ENCODE results near the gene CCDC92.
"Not testable (repeated sequence)": the region's sequence is repeated elsewhere in the genome, so short reads cannot be mapped to it uniquely, and the experiment has no call there.

The CCDC92 gene

GRCh38 chr12:123947531-123947930 is 25.1 kb downstream of the CCDC92 start:
- not testable (repeated sequence) for DNase-seq

DNA sequence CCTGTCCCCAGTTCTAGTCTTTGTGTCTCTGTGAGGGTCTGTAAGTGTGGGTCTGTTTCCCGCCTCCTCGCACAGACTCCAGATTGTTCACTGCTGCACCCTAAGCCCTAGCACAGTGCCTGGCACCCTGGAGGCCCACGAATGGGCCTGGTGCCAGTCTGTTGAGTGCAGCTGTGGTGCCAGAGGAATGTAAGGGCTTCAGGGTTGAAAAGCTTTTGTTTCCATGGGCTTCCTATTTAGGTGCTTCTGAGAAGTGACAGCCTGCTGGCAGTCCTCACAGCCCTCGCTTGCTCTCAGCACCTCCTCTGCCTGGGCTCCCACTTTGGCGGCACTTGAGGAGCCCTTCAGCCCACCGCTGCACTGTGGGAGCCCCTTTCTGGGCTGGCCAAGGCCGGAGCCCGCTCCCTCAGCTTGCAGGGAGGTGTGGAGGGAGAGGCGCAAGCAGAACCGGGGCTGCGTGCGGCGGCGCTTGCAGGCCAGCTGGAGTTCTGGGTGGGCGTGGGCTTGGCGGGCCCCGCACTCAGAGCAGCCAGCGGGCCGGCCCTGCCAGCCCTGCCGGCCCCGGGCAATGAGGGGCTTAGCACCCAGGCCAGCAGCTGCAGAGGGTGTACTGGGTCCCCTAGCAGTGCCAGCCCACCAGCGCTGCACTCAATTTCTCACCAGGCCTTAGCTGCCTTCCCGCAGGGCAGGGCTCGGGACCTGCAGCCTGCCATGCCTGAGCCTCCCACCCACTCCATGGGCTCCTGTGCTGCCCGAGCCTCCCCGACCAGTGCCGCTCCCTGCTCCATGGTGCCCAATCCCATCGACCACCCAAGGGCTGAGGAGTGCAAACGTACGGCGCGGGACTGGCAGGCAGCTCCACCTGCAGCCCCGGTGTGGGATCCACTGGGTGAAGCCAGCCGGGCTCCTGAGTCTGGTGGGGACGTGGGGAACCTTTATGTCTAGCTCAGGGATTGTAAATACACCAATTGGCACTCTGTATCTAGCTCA is 25.8 kb downstream of the CCDC92 start:
- DNase-seq, result not testable (repeated sequence)

- DNase-seq, result no peak
These were observed 26.5 kb downstream of the CCDC92 start for GRCh38 chr12:123946152-123946515.

DNA sequence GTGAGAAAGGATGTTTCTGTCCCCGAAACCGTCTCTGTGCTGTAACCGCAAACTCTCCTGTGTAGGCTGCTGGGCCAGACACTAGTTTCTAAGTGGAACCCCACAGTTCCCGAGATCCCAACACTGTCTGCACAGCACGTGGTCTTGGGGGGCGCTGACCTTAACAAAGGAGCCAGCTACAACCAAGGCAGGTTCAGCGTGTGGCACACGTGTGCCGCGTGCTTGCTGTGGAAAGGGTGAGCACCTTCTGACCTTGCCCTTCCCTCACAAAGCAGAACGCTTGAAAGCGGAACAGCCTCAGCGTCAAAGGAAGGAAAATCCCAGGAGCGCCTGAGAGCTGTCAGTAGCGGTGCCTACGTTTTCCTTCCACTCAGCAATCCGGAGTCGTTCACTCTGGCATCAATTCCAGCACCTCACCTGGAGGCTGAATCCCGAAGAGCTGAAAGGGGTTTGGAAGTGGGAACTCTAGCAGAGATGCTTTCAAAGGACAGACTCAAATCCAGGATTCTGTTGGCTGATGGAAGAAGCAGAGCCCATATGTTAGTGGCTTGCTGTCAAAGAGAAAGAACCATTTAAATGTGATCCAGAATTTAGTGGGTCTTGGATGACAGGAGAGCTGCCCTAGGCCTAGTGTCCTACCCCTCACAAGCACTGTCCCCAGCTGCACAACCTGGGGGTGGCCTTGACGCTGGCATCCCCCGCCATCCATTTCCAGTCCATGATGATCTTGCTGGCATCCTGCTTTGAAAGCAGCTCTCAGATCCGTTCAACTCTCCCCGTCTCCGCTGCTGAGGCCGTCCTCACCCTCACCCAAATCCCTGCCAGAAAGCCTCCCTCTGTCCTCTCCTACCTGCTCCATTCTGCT is 27.1 kb downstream of the CCDC92 start:
- no peak for DNase-seq

DNA sequence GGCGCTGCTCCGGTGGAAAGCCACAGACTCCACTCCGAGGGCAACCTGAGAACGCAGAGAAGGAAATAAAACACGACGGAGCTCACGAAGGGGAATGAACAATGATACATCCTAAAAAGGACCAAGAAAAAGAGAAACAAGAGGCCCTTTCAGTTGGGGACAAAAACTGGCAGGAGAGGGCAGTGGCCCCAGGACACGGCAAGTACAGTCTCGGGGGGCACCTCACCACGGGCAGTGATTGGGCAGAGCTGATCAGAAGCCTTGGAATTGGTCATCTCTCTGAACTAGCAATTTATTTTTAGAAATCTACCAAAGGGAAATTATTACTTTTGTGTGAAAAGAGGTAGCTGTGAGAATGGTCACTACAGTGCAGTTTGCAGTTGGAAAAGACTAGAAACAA is 27.9 kb downstream of the CCDC92 start:
- no peak for DNase-seq

DNA sequence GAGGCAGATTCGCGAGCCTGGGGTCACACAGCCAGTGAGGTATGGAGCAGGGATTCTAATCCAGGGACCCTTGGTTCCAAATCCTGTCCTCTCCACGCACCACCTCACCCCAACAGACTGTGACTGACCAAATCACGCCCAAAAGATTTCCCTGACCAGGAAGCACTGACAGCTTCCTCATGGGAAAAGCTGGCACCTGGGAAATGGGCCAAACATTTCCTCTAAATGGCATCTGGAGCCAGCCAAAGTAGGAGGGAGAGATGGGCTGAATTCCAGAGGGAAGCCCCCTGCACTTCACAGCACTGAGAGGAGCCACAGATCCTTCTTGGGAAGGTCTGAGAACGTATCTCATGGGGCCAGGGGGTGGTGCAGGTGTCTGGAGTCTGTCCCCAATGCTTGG is 28.8 kb downstream of the CCDC92 start:
- DNase-seq, result no peak

DNA sequence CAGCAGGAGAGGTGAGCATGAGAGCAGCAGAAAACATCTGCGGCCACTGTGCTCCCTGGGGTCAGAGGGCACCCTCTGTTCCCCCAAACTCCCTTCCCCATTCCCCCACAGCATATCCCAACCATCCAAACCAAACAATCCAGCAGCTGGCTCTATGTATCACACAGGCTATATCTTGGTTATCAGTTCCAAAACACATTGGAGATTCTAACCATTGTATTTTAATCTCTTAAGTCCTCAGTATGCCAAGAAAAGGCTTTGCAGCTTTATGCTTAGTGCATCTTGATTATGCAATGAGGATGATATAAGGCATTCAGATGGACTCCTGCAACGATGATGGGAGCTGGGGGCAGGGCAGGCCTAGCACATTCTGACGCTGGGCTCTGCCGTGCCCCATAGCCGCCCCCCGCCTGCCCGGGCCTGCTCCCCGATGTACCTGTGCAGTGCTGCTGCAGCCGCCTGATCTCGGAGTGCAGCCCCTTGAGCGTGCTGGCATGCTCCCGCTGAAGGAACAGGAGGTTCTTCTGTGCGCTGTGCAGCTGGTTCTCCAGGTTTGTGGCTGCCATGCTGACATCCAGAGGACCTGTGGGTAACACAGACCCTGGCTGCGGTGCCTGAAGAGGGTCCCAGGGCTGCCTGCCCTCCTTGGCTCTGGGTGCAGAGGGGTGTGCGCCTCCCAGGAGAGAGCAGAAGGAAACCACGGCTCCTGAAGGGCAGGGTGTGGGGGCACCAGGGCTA is 29.6 kb downstream of the CCDC92 start:
- DNase-seq, result no peak

DNA sequence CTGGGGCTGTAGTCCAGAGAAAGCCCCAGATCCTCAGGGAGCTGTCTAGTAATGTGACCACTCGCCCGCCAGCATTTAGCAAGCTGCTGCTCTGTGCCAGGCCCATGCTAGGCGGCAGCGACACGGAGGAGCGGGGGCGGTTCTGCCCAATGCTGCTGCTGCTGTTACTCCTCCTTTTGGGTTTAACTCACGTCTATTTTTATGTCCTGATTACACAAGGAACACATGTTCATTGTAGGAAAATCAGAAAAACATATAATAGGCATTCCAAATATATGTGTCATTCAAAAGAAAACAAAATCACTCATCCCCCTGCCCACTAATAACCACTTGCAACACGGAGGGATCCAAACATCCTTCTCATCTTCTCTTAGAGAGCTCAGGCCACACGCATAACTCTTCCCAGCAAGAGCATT is 30.4 kb downstream of the CCDC92 start:
- no peak for DNase-seq

GRCh38 chr12:123941624-123942237 is 30.9 kb downstream of the CCDC92 start:
- DNase-seq, result no peak

DNA sequence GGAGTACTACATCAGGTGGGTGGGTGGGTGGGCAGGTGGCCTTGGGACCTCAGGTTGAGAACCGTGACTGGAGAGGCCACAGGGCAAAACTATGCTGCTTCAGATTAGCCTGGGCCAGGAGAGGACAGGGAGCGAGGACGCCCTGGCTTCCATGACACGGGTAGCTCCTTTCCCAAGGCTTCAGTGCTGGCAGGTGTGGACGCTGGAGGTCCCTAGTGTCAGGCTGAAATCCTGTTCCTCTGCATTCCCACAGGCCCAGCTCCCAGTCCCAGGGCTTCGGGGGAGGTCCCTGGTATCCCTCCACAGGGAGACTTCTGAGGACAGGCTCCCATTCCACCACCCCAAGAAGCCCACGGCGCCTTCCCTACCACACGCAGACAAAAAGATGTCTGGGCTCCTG is 31.6 kb downstream of the CCDC92 start:
- DNase-seq, result no peak

DNA sequence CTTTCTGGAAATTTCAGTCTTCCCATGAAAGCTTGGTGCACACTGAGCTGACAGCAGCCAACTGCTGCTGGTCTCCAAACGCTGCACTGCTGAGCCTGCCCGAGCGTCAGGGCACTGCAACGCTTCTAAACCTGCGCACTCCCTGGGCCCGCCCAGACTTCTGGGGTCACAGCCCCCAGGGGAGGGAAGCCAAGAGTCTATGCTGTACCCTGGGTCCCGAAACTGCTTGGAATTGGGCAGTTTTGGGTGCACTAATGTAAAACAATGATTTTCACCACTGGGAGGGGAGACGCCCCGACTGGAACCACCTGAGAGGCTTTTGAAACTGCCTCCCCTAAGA is 32.0 kb downstream of the CCDC92 start:
- DNase-seq, result no peak

DNA sequence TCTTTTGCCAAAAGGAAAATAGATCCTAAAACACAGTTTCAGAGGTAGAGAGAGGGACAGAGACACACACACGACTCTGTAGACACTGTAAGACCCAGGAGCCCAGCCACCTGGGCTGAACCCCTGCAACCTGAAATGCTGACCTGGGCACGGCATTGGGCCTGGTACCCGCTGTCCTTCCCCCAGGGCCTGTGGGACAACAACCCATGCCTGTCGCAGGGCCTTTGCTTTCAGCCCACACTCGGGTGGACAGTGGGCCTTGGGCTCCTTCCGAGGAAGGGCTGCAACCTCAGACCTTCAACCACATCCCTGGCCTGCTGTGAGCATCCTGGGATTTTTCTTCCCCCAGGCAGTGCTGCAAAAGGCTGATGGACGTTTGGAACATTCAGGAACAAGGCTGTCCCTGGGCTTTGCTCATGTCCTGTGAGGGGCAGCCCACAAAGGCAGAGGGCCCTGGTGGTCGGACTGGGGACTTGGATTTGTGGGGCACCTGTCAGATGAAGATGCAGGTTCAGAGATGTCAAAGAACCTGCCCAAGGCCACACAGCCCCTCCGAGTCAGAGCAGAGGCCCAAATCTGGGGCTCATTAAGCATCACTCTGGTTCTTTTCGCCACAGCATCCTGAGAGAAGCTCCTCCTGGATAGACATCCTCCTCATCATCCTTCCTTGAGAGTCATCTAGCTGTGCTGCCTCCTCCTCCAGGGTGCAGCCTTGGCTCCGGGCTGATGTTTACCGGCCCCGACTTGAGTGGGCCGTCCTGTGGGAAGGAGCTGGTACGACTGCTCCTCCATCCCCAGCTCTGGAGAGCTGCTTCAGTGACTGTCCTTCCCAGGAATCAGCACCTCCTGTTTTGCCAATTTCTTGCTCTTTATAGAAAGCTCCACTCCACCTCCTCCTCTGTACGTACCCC is 32.7 kb downstream of the CCDC92 start:
- DNase-seq, result no peak

DNA sequence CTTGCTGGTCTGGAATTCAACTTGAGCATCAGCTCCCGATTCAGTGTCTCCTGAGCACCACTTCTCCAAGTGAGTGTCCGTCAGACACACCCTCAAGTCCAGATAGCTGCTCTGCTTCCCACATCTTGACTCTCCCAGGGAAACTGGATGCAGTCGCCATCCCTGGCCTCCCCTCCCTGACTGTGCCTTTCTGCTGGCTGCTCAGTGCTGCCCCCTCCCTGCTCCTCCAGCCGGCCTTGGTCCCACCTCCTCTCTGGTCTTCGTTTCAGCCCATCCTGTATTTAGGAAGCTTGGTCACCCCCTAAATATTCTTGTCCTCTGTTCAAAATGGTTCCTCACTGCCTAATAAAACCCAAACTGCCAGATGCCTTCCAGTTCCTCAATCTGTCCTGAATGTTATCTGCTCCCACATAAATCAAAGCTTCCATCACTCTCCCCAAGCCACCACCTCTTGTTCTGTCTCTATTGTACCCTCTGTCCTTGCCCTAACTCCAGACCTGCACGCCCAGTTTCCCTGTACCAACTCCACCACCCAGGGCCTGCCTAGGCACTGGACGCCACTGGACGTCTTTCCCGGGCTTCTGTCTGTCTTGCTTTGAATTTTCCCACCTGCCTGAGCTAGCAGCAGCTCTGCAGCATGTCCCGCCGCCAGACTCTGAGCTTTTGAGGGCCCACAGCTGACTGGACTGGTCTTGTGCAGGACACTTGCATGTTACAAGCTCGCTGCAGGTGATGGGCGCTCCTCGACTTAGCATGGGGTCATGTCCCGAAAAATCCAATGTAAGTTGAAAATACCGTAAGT is 33.8 kb downstream of the CCDC92 start:
- no peak for DNase-seq

- no peak for DNase-seq
These were observed 34.7 kb downstream of the CCDC92 start for GRCh38 chr12:123937707-123938591.

DNA sequence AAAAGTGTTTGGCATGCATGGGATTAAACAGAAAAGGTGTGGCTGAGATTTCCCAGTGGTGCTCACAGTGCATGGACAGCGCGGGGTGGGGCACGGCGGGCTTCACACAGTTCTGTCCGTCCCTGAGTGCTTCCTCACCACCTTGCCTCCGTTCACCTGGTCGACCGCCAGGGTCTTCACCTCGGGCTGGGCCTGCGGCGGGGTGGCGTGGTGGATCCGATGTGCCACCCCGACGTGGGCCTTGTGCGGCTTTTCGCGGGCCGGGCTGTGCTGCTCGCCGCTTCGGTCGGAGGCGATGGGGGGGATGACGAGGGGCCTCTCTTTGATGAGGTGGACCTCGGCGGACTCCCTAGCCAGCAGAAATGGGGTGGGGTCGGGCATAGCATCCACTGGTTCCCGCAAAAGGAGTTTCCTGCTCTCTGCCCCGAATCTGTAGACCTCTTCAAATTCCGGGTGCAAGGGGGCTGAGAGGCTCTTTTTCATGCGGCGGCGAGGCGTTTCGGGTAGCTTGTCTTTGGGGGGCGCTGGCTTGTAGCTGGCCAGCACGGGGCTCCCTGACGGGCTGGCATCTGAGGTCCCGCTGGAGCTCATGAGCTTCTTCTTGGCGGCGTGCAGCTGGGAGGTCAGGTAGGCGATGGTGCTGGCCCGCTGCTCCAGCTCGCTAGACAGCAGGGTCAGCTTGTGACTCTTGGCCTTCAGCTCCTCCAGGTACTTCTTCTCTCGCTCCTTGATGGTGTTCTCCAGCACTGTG is 35.5 kb downstream of the CCDC92 start:
- DNase-seq, result no peak

DNA sequence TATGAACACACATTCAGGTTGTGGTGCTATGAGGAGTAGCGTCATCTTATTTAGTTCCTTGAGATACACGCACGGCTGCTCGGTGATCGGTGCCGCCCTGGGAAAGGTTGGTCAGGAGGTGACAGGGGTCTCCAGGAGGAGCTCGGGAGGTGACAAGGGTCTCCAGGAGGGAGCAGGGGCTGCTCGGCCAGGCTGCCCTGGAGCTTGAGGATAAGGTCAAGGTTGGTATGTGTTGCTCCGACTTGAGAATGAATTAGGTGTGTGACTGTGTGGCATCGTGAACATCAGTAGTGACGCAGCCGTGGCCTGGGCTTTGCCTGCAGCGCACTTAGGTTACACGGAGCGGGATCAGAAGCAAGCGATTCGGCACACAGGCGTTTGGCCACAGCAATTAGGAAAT is 36.2 kb downstream of the CCDC92 start:
- DNase-seq, result no peak

DNA sequence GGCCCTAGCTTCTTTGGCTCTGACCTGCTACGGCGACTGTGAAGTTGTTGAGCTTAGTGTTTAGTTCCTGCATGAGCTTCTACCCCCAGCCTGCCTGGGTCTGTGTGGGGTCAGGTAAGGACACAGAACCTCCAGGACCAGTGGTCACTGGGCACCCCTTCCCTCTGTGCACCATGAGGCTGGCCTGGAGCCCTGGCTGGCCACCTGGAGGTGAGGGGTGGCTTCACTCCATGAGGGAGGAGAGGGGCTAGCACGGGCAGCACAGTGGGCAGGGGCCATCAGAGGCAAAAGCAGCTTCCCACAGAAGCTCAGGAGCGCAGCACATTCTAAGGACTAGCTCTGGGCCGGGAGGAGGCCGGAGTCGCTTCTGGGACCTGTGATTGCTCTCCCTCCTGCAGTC is 36.7 kb downstream of the CCDC92 start:
- no peak for DNase-seq

DNA sequence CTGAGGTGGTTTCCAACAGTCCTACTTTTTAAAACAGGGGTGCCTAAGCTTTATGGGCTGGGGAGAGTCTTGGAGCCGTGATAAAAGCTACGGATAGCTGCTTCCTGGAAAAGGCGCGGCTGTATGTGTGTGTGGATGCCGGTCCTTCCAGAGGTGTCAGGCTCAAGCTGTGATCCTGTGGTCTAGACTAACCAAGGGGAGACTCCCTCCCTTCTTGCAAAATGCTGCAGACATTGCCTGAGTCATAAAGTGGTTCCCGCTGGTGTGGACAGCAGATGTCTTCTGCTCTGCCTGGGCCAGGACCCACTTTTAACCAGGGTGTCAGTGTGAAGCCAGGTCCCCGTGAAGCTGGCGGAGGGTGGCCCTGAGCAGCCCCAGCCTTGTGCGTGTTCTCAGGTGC is 37.8 kb downstream of the CCDC92 start:
- no peak for DNase-seq

DNA sequence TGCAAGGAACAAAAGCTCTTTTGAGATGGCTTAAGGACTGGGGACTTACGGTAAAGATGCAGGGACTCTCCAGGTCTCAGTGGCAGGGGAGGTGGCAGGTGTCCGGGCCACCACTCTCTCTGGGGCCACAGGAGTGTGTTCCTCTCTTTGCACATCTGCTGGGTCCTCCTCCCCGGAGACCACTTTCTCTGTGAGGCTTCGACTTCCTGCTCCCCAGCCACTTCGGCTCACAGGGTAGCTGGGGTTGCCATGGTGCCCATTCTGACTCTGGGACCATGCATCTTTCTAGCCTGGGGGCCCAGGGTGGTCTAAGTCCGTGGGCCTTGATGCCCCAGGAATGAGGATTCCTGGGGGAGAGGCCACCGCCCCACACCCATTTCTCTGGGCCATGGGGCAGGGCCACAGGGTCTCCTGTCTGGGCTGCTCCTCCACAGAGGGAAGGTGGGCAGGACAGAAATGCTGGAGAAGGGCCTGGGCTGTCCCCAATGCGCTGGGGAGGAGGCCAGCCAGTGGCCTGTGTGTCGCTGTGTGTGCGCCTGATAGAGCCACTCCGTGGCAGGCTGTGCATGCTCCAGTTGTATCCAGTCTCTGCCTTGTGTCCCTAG is 38.5 kb downstream of the CCDC92 start:
- DNase-seq, result no peak
